Mesendoderm (in vitro differentiated cells): ENCODE data around the gene ICE1.

Experiments used
- DNase-seq: peaks from one replicate; pipeline ENCODE4 v3.0.0; 2013
- H2AK5ac ChIP-seq: 2 replicates; pipeline ENCODE4 v1.6.1; 2013; ENCODE audit warnings: low read length, inconsistent platforms
- H2BK120ac ChIP-seq: 2 replicates; pipeline ENCODE4 v1.6.1; 2013; ENCODE audit warnings: low read depth, mild to moderate bottlenecking, low read length, moderate library complexity, mixed read lengths
- H2BK15ac ChIP-seq: replicated peaks from 2 replicates; pipeline ENCODE4 v1.6.1; 2013; ENCODE audit warnings: low read depth, mild to moderate bottlenecking, moderate library complexity
- H2BK5ac ChIP-seq: 2 replicates; pipeline ENCODE4 v1.6.1; 2013; ENCODE audit warnings: low read length, inconsistent platforms
- H3K18ac ChIP-seq: 2 replicates; pipeline ENCODE4 v1.6.1; 2013; ENCODE audit warnings: mild to moderate bottlenecking, low read length, mixed read lengths
- H3K23ac ChIP-seq: one replicate; pipeline ENCODE4 v1.6.1; 2013; ENCODE audit warnings: low read length
- H3K27ac ChIP-seq: 2 replicates; pipeline ENCODE4 v1.5.1; 2013; ENCODE audit warnings: low read depth, mild to moderate bottlenecking, inconsistent platforms, low read length, moderate library complexity
- H3K27me3 ChIP-seq: 2 replicates; pipeline ENCODE4 v1.6.1; 2013; ENCODE audit warnings: low read length, control low read depth, mild to moderate bottlenecking, inconsistent platforms; ENCODE audit not compliant: insufficient read depth, poor library complexity
- H3K36me3 ChIP-seq: 2 replicates; pipeline ENCODE4 v1.6.1; 2013; ENCODE audit warnings: low read length, inconsistent platforms; ENCODE audit not compliant: control insufficient read depth, insufficient read depth
- H3K4ac ChIP-seq: one replicate; pipeline ENCODE4 v1.6.1; 2013; ENCODE audit warnings: low read depth, mild to moderate bottlenecking, low read length, moderate library complexity
- H3K4me1 ChIP-seq: 2 replicates; pipeline ENCODE4 v1.6.1; 2013; ENCODE audit warnings: low read depth, low read length, inconsistent platforms; ENCODE audit not compliant: control insufficient read depth
- H3K4me2 ChIP-seq: 2 replicates; pipeline ENCODE4 v1.6.1; 2013; ENCODE audit warnings: low read length
- H3K4me3 ChIP-seq: 2 replicates; pipeline ENCODE4 v1.5.1; 2013; ENCODE audit warnings: mild to moderate bottlenecking, low read length
- H3K56ac ChIP-seq: one replicate; pipeline ENCODE4 v1.6.1; 2013; ENCODE audit warnings: low read length
- H3K79me1 ChIP-seq: 2 replicates; pipeline ENCODE4 v1.6.1; 2013; ENCODE audit warnings: low read length, inconsistent platforms
- H3K79me2 ChIP-seq: 2 replicates; pipeline ENCODE4 v1.6.1; 2013; ENCODE audit warnings: mild to moderate bottlenecking, low read length; ENCODE audit not compliant: control insufficient read depth, insufficient read depth
- H3K9ac ChIP-seq: 2 replicates; pipeline ENCODE4 v1.6.1; 2013; ENCODE audit warnings: low read length, inconsistent platforms
- H4K5ac ChIP-seq: one replicate; pipeline ENCODE4 v1.6.1; 2013; ENCODE audit warnings: low read length
- H4K8ac ChIP-seq: one replicate; pipeline ENCODE4 v1.6.1; 2013; ENCODE audit warnings: low read depth, mild to moderate bottlenecking, control low read depth, low read length, moderate library complexity
- WGBS: extraction: QIAGEN DNeasy Blood & Tissue Kit; methylation state at CpG from one replicate; pipeline ENCODE4 v1.1.7; 2013; ENCODE audit warnings: low lambda C conversion rate, missing lambda C conversion rate; ENCODE audit not compliant: insufficient coverage; ENCODE audit errors: extremely low coverage; 5-methylcytosine and 5-hydroxymethylcytosine counted together

Gene ICE1

GRCh38 chr5:5436203-5436760 is 13.8 kb downstream of the ICE1 start:
- Histone ChIP-seq H2BK5ac (no peak overlapping the region), H3K23ac (no peak overlapping the region), H3K56ac (no peak overlapping the region), H3K4me3 (no peak overlapping the region), H2BK120ac (no peak overlapping the region), H3K18ac (no peak overlapping the region), H4K5ac (no peak overlapping the region), H4K8ac (peak overlapping the region; percentile 56), H2BK15ac (no peak overlapping the region), H2AK5ac (no peak overlapping the region), H3K9ac (no peak overlapping the region), H3K27ac (no peak overlapping the region), H3K4ac (no peak overlapping the region), H3K27me3 (no peaks in the 10 kb centered on the region), H3K4me1 (no peaks in the 10 kb centered on the region), H3K36me3 (no peaks in the 10 kb centered on the region), H3K79me2 (peaks cover 23% of the 10 kb centered on the region), H3K79me1 (peaks cover 11% of the 10 kb centered on the region), H3K4me2 (no peak overlapping the region)
- DNase-seq, result no peak
- no CpG with 5 or more reads among the region's 4 CpGs for WGBS

- H4K5ac ChIP-seq, result no peak overlapping the region
- 100% methylated on average over 1 of the region's 11 CpGs for WGBS
- no peak overlapping the region for H2BK5ac ChIP-seq
- H3K4ac ChIP-seq, result no peak overlapping the region
- H3K36me3 ChIP-seq, result no peaks in the 10 kb centered on the region
- no peak overlapping the region for H2BK15ac ChIP-seq
- DNase-seq, result no peak
- H3K18ac ChIP-seq, result no peak overlapping the region
- no peak overlapping the region for H3K23ac ChIP-seq
- no peaks in the 10 kb centered on the region for H3K4me1 ChIP-seq
- H3K27ac ChIP-seq, result no peak overlapping the region
- H3K79me2 ChIP-seq, result peaks cover 14% of the 10 kb centered on the region
- H3K4me3 ChIP-seq, result no peak overlapping the region
- H2BK120ac ChIP-seq, result no peak overlapping the region
- no peak overlapping the region for H3K56ac ChIP-seq
- H3K4me2 ChIP-seq, result no peak overlapping the region
- H2AK5ac ChIP-seq, result no peak overlapping the region
- H4K8ac ChIP-seq, result no peak overlapping the region
- no peaks in the 10 kb centered on the region for H3K27me3 ChIP-seq
- H3K79me1 ChIP-seq, result peaks cover 9% of the 10 kb centered on the region
- H3K9ac ChIP-seq, result no peak overlapping the region
These were observed 15.0 kb downstream of the ICE1 start for GRCh38 chr5:5437227-5438172.

DNA sequence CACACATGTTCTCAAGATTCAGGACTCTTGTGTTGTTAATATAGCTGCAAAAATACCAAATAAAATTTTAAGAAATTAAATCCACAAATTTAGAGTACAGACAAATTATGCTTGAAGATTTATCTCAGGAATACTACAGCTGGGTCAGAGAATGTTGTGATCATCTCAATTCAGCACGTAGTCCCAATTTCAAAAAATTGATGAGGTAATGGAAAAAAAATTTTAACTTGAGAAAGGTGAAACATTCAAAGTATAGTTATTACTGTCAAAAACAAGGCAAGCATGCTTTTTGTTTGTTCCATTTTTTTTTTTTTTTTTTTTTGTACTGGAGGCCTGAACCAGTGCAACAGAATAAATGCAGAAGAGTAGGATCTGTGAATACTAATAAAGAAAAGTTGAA is 29.4 kb downstream of the ICE1 start:
- no peak overlapping the region for H2BK5ac ChIP-seq
- H3K4me3 ChIP-seq, result no peak overlapping the region
- no peak for DNase-seq
- H4K5ac ChIP-seq, result no peak overlapping the region
- no peak overlapping the region for H3K27ac ChIP-seq
- no peak overlapping the region for H3K23ac ChIP-seq
- H2BK120ac ChIP-seq, result no peak overlapping the region
- H3K56ac ChIP-seq, result no peak overlapping the region
- no peaks in the 10 kb centered on the region for H3K79me1 ChIP-seq
- H3K9ac ChIP-seq, result no peak overlapping the region
- no peaks in the 10 kb centered on the region for H3K27me3 ChIP-seq
- no peaks in the 10 kb centered on the region for H3K4me1 ChIP-seq
- no CpG with 5 or more reads among the region's 1 CpG for WGBS
- H2BK15ac ChIP-seq, result no peak overlapping the region
- H3K18ac ChIP-seq, result no peak overlapping the region
- no peak overlapping the region for H2AK5ac ChIP-seq
- no peak overlapping the region for H3K4me2 ChIP-seq
- H3K4ac ChIP-seq, result no peak overlapping the region
- no peaks in the 10 kb centered on the region for H3K79me2 ChIP-seq
- peaks cover 4% of the 10 kb centered on the region for H3K36me3 ChIP-seq
- no peak overlapping the region for H4K8ac ChIP-seq

DNA sequence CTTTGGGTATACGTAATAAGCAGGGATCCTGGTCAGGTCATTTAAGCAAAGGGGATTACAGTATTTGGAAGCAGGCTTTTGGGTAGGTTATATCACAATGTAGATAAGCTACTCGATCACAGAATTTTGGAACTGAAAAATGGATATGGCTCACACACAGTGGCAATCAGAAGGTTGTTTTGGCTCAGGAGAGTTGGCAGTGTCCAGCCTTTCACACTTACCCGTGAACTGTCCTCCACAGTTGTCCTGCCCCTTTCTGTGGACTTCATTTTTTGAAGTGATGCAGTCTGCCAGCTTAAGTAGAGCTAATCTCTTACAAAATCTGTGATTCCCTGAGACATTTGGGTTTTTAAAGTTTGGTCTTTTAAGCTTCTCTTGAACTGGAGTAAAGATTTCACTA is 30.7 kb downstream of the ICE1 start:
- Histone ChIP-seq H3K36me3 (peaks cover 5% of the 10 kb centered on the region), H3K4me1 (no peaks in the 10 kb centered on the region), H3K18ac (no peak overlapping the region), H2BK120ac (no peak overlapping the region), H3K23ac (no peak overlapping the region), H3K4ac (no peak overlapping the region), H3K27ac (no peak overlapping the region), H4K5ac (no peak overlapping the region), H3K4me3 (no peak overlapping the region), H2BK15ac (no peak overlapping the region), H3K56ac (no peak overlapping the region), H2AK5ac (no peak overlapping the region), H4K8ac (no peak overlapping the region), H3K9ac (no peak overlapping the region), H3K27me3 (no peaks in the 10 kb centered on the region), H3K4me2 (no peak overlapping the region), H2BK5ac (no peak overlapping the region), H3K79me2 (no peaks in the 10 kb centered on the region), H3K79me1 (peaks cover under 1% of the 10 kb centered on the region)
- WGBS, result no CpG with 5 or more reads among the region's 3 CpGs
- DNase-seq, result no peak

DNA sequence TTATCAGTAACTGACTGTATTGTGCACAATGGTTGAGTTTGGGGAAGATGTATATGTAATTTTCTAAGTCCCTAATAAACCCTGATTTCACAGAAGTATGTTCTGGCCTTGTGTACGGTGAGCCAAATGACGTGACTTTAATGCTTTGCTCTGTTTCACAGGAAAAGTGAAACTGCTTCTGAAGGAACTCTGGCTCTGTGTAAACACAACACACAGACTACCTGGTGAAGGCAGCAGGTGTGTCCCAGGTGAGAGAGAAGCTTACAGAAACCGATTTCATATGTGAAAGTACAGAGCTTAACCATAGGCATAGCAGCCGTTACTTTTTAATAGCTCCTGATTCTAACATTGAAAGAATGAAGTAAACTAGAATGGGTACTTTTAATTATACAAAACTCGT is 31.9 kb downstream of the ICE1 start:
- H2BK5ac ChIP-seq, result no peak overlapping the region
- no peak overlapping the region for H3K4me3 ChIP-seq
- no peaks in the 10 kb centered on the region for H3K79me2 ChIP-seq
- no peaks in the 10 kb centered on the region for H3K27me3 ChIP-seq
- H4K5ac ChIP-seq, result no peak overlapping the region
- H2BK15ac ChIP-seq, result no peak overlapping the region
- no peak overlapping the region for H4K8ac ChIP-seq
- no peak overlapping the region for H3K23ac ChIP-seq
- no CpG with 5 or more reads among the region's 5 CpGs for WGBS
- H3K18ac ChIP-seq, result no peak overlapping the region
- H3K79me1 ChIP-seq, result peaks cover 4% of the 10 kb centered on the region
- H2AK5ac ChIP-seq, result no peak overlapping the region
- peaks cover 7% of the 10 kb centered on the region for H3K36me3 ChIP-seq
- H3K9ac ChIP-seq, result no peak overlapping the region
- no peak for DNase-seq
- no peak overlapping the region for H3K27ac ChIP-seq
- no peak overlapping the region for H2BK120ac ChIP-seq
- H3K4me1 ChIP-seq, result no peaks in the 10 kb centered on the region
- no peak overlapping the region for H3K4me2 ChIP-seq
- H3K4ac ChIP-seq, result no peak overlapping the region
- no peak overlapping the region for H3K56ac ChIP-seq
